Right atrium auricular region (tissue), 2 donors: Measurements from ENCODE around the gene CDC42BPA. TPM values are rescaled to one million over a fixed set of nuclear protein-coding genes. Genes with fewer than 3 reads are reported as not detected.

ENCODE experiments used
- DNase-seq: peaks from one replicate; pipeline ENCODE4 v3.0.0-alpha.2; 2019; ENCODE audit warnings: low spot score
- H3K27ac ChIP-seq, 2 donors: fragments of 200-600 bp; sonication (generic); 1 replicate in 1 of 2; 2 replicates in 1 of 2; pipeline ENCODE4 v1.5.1; 2016 to 2019
- H3K27me3 ChIP-seq, 2 donors: fragments of 200-600 bp; sonication (generic); one replicate each; pipeline versions ENCODE4 v1.5.1 to v1.6.0; 2017 to 2019
- H3K36me3 ChIP-seq: fragments of 200-600 bp; sonication (generic); one replicate; pipeline ENCODE4 v1.5.1; 2016
- H3K4me1 ChIP-seq, 2 donors: fragments of 200-600 bp; sonication (generic); one replicate each; pipeline versions ENCODE4 v1.5.1 to v1.6.0; 2017 to 2019
- H3K4me3 ChIP-seq, 2 donors: fragments of 200-600 bp; sonication (generic); 1 replicate in 1 of 2; 2 replicates in 1 of 2; pipeline ENCODE4 v1.5.1; 2017 to 2019; ENCODE audit warnings: mild to moderate bottlenecking in 1 of 2, moderate library complexity in 1 of 2
- H3K9me3 ChIP-seq, 2 donors: fragments of 200-600 bp; sonication (generic); one replicate each; pipeline ENCODE4 v1.5.1; 2019
- CTCF ChIP-seq, 2 donors: fragments of 200-600 bp; sonication (generic); IDR thresholded peaks; one replicate each; pipeline ENCODE4 v1.5.1; 2019; ENCODE audit warnings: antibody characterized with exemption in 2 of 2
- total RNA-seq, 2 donors: library from RNA; depleted of rRNA; stranded (reverse); fragments of >200 nt; gene quantifications; one replicate each; pipeline ENCODE4 v1.1.0, GENCODE V29; 2016

CDC42BPA gene
- total RNA-seq, 2 donors from 2014 or later: 26.0 to 32.0 TPM

GRCh38 chr1:227037121-227037520, 281.2 kb downstream of the CDC42BPA start:
- Histone ChIP-seq H3K27ac (no peak overlapping the region), H3K4me3 (no peak overlapping the region), H3K27me3 (no peaks in the 10 kb centered on the region), H3K4me1 (no peaks in the 10 kb centered on the region), H3K9me3 (no peaks in the 10 kb centered on the region), H3K36me3 (peaks cover 47% of the 10 kb centered on the region)
- no peak for DNase-seq
- TF ChIP-seq CTCF (IDR thresholded peaks at IDR 0.05): no peak

DNA sequence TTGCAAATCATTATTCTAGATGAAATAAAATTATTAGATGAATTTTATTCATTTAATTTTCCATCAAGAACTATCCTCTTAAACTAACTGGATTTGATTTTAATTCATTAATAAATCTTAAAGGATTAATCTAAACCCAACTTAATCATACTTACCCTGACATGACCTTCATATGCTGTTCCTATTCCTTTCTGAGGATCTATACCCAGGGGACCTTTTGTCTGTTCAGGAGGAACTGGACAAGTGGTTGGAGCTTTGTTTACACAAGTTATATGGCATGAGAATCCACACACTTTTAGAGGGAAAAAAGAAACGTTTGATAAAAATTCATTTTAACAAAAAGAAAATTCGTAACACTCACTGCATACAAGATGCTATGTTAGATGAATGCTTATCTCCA, 283.0 kb downstream of the CDC42BPA start:
- H3K27ac ChIP-seq: no peak overlapping the region
- H3K4me1 ChIP-seq: no peaks in the 10 kb centered on the region
- no peak for TF ChIP-seq CTCF (IDR thresholded peaks at IDR 0.05)
- H3K27me3 ChIP-seq: no peaks in the 10 kb centered on the region
- no peak overlapping the region for H3K4me3 ChIP-seq
- DNase-seq: no peak
- no peaks in the 10 kb centered on the region for H3K9me3 ChIP-seq
- H3K36me3 ChIP-seq: peaks cover 48% of the 10 kb centered on the region

GRCh38 chr1:227033880-227034279, 284.4 kb downstream of the CDC42BPA start:
- Histone ChIP-seq H3K27me3 (no peaks in the 10 kb centered on the region), H3K4me3 (no peak overlapping the region), H3K4me1 (no peaks in the 10 kb centered on the region), H3K9me3 (no peaks in the 10 kb centered on the region), H3K36me3 (peaks cover 41% of the 10 kb centered on the region), H3K27ac (no peak overlapping the region)
- no peak for TF ChIP-seq CTCF (IDR thresholded peaks at IDR 0.05)
- DNase-seq: no peak

DNA sequence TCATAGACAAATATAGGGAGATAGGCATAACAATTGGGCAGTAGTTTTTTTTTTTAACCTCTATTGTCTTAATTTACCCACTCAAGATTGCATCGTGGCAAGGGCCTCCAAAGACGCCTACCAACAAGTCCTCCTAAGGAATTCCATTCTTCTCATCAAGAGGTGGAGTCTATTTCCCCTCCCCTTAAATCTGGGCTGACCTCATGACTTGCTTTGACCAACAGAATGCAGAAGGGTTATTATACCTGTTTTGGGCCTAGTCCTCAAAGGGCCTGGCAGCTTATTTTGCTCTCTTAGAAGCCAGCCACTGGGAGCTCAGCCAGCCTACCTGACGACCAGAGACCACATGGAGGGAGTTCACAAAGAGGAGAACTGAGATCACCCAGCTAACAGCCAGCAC, 285.9 kb downstream of the CDC42BPA start:
- no peak for TF ChIP-seq CTCF (IDR thresholded peaks at IDR 0.05)
- DNase-seq: no peak
- Histone ChIP-seq H3K27ac (no peak overlapping the region), H3K4me1 (no peaks in the 10 kb centered on the region), H3K9me3 (no peaks in the 10 kb centered on the region), H3K4me3 (no peak overlapping the region), H3K27me3 (no peaks in the 10 kb centered on the region), H3K36me3 (peaks cover 47% of the 10 kb centered on the region)

DNA sequence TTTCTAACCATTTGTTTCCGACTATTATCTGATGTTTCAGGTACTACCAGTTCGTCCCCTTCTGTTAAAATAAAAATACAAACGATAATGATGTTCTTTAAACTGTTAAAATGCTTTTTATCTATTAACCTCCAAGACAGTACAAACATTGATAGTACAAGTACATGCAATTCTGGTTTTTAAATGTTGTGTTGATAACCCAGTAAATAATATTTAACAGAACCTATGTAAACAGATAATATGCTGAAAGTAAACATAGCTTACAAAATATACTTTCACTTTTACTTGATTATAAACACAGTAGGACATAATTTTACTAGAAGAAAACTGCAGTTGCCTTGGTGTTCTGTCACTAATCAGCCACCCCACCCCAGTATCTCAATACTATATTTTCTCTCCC, 301.3 kb downstream of the CDC42BPA start:
- Histone ChIP-seq H3K27me3 (no peaks in the 10 kb centered on the region), H3K4me1 (no peaks in the 10 kb centered on the region), H3K4me3 (no peak overlapping the region), H3K27ac (no peak overlapping the region), H3K36me3 (peaks cover 6% of the 10 kb centered on the region), H3K9me3 (no peaks in the 10 kb centered on the region)
- no peak for DNase-seq
- no peak for TF ChIP-seq CTCF (IDR thresholded peaks at IDR 0.05)

DNA sequence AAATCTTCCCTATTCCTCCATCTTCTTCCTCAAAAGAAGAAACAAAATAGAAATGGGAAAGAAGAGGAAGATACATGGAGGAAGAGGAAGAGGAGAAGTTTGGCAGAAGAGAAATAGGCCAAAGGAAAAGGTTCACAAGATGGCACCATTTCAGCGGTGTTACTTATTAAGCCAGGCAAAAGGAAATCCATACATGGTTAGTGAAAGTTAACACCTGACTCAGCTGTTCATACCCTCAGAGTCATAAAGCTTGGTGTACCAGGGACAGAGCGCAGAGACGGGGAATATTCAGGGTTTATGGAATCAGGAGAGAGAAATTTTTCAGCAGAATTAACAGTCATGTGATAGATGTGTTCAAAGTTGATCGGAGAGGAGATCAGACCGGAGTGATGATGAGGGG, 307.6 kb downstream of the CDC42BPA start:
- no peak for DNase-seq
- no peak overlapping the region for H3K4me3 ChIP-seq
- TF ChIP-seq CTCF (IDR thresholded peaks at IDR 0.05): no peak
- peaks cover 11% of the 10 kb centered on the region for H3K36me3 ChIP-seq
- no peak overlapping the region for H3K27ac ChIP-seq
- no peaks in the 10 kb centered on the region for H3K27me3 ChIP-seq
- no peaks in the 10 kb centered on the region for H3K9me3 ChIP-seq
- H3K4me1 ChIP-seq: no peaks in the 10 kb centered on the region
